H1 (cell line): ENCODE measurements around the gene SLC7A5. TPM values are rescaled to one million over a fixed set of nuclear protein-coding genes. Genes with fewer than 3 reads are reported as not detected.
"Not testable (repeated sequence)": the region's sequence is repeated elsewhere in the genome, so short reads cannot be mapped to it uniquely, and the experiment has no call there.

Experiments used
- CTCF ChIA-PET: fragments of 300-600 bp; sonication (Branson Sonifier 250); formaldehyde crosslinking; loops from one replicate; lab custom pipeline; 2021; ENCODE audit not compliant: partially characterized antibody; lab: Charles Lee
- POLR2A ChIA-PET: fragments of 300-600 bp; sonication (Branson Sonifier 250); formaldehyde crosslinking; loops from one replicate; lab custom pipeline; 2021; ENCODE audit warnings: inconsistent platforms; ENCODE audit not compliant: partially characterized antibody; lab: Charles Lee
- DNase-seq, 2 experiments: peaks; one replicate each; pipeline versions ENCODE4 v3.0.0 to v3.0.0-alpha.2; 2010 to 2022; ENCODE audit warnings: low spot score in 2 of 2, low read depth in 1 of 2, mixed read lengths in 1 of 2
- FAIRE-seq: peaks from 2 replicates; lab custom pipeline; 2011; peaks lifted over from hg19 to GRCh38; lab: Jason Lieb, UNC
- H2AFZ ChIP-seq: 2 replicates; pipeline ENCODE4 v1.8.1; 2012; ENCODE audit warnings: low read length, inconsistent platforms
- H2AK5ac ChIP-seq: 2 replicates; pipeline ENCODE4 v1.6.1; 2013; ENCODE audit warnings: low read depth, low read length
- H2BK120ac ChIP-seq: replicated peaks from 2 replicates; pipeline ENCODE3; 2013; ENCODE audit warnings: low read depth, low read length, inconsistent platforms
- H2BK12ac ChIP-seq: 2 replicates; pipeline ENCODE4 v1.6.1; 2013; ENCODE audit warnings: low read depth, low read length
- H2BK15ac ChIP-seq: 2 replicates; pipeline ENCODE4 v1.6.1; 2013; ENCODE audit warnings: low read length
- H2BK20ac ChIP-seq: 2 replicates; pipeline ENCODE4 v1.6.1; 2013; ENCODE audit warnings: low read length
- H2BK5ac ChIP-seq: 2 replicates; pipeline ENCODE4 v1.6.1; 2013; ENCODE audit warnings: low read depth, low read length
- H3K14ac ChIP-seq: 2 replicates; pipeline ENCODE4 v1.6.1; 2013; ENCODE audit warnings: inconsistent platforms; ENCODE audit not compliant: insufficient read length
- H3K18ac ChIP-seq: 2 replicates; pipeline ENCODE4 v1.6.1; 2013; ENCODE audit warnings: low read length; ENCODE audit errors: extremely low read depth
- H3K23ac ChIP-seq: 2 replicates; pipeline ENCODE4 v1.6.1; 2013; ENCODE audit warnings: inconsistent platforms; ENCODE audit not compliant: insufficient read length
- H3K23me2 ChIP-seq: 2 replicates; pipeline ENCODE4 v1.6.1; 2013; ENCODE audit warnings: low read depth, low read length
- H3K27ac ChIP-seq: 2 replicates; pipeline ENCODE4 v1.6.1; 2011; ENCODE audit warnings: low read depth, low read length, inconsistent platforms
- H3K27me3 ChIP-seq, 4 experiments: replicated peaks in 1 of 4; 1 replicate in 1 of 4; 2 replicates in 3 of 4; pipeline versions ENCODE4 v1.6.1 to v1.8.1; 2011 to 2013; ENCODE audit warnings: low read length in 3 of 4, mild to moderate bottlenecking in 3 of 4, inconsistent platforms in 2 of 4, mixed read lengths in 2 of 4, moderate library complexity in 1 of 4; ENCODE audit not compliant: control insufficient read depth in 3 of 4, insufficient read depth in 3 of 4; ENCODE audit errors: extremely low read depth in 1 of 4
- H3K36me3 ChIP-seq, 4 experiments: 2 replicates each; pipeline versions ENCODE4 v1.6.1 to v1.8.1; 2011 to 2013; ENCODE audit warnings: mild to moderate bottlenecking in 4 of 4, low read length in 3 of 4, moderate library complexity in 2 of 4, control low read depth in 1 of 4, inconsistent platforms in 1 of 4; ENCODE audit not compliant: insufficient read depth in 4 of 4, control insufficient read depth in 2 of 4
- H3K4ac ChIP-seq: replicated peaks from 2 replicates; pipeline ENCODE3; 2013; ENCODE audit warnings: low read length, low read depth, mixed read lengths, inconsistent platforms; ENCODE audit not compliant: insufficient read length
- H3K4me1 ChIP-seq, 4 experiments: replicated peaks in 1 of 4; 1 replicate in 1 of 4; 2 replicates in 3 of 4; pipeline versions ENCODE4 v1.6.1 to v1.8.1; 2011 to 2013; ENCODE audit warnings: low read length in 3 of 4, inconsistent platforms in 2 of 4, mixed read lengths in 1 of 4; ENCODE audit not compliant: insufficient read depth in 4 of 4, control insufficient read depth in 3 of 4
- H3K4me2 ChIP-seq, 2 experiments: 2 replicates each; pipeline versions ENCODE4 v1.6.1 to v1.8.1; 2011 to 2013; ENCODE audit warnings: low read depth in 2 of 2, low read length in 2 of 2, control low read depth in 1 of 2, inconsistent platforms in 1 of 2, mild to moderate bottlenecking in 1 of 2; ENCODE audit not compliant: insufficient read depth in 1 of 2
- H3K4me3 ChIP-seq, 4 experiments: fragments of 200-600, 300-600 bp in 1 of 4; sonication (generic), shearing (Covaris generic), sonication (Bioruptor Twin) in 1 of 4; 2 replicates each; pipeline versions ENCODE4 v1.5.1 to v1.8.1; 2011 to 2016; ENCODE audit warnings: low read length in 4 of 4, low read depth in 3 of 4, control low read depth in 2 of 4, inconsistent platforms in 2 of 4, mild to moderate bottlenecking in 2 of 4, mixed read lengths in 1 of 4, moderate library complexity in 1 of 4; ENCODE audit not compliant: insufficient read depth in 2 of 4; ENCODE audit errors: extremely low read depth in 1 of 4
- H3K56ac ChIP-seq: replicated peaks from 2 replicates; pipeline ENCODE3; 2013; ENCODE audit warnings: low read depth, mild to moderate bottlenecking, mixed read lengths, low read length, inconsistent platforms; ENCODE audit not compliant: insufficient read length
- H3K79me1 ChIP-seq: 2 replicates; pipeline ENCODE4 v1.6.1; 2013; ENCODE audit warnings: low read depth, low read length, control low read depth
- H3K79me2 ChIP-seq, 2 experiments: 2 replicates each; pipeline versions ENCODE4 v1.6.1 to v1.8.1; 2012 to 2013; ENCODE audit warnings: low read length in 2 of 2, mild to moderate bottlenecking in 2 of 2, inconsistent platforms in 1 of 2; ENCODE audit not compliant: insufficient read depth in 2 of 2, control insufficient read depth in 1 of 2
- H3K9ac ChIP-seq, 4 experiments: replicated peaks in 1 of 4; 1 replicate in 1 of 4; 2 replicates in 3 of 4; pipeline versions ENCODE4 v1.6.1 to v1.8.1; 2011 to 2013; ENCODE audit warnings: low read depth in 3 of 4, low read length in 3 of 4, control low read depth in 2 of 4, mild to moderate bottlenecking in 2 of 4, moderate library complexity in 2 of 4, inconsistent platforms in 1 of 4; ENCODE audit errors: extremely low read depth in 1 of 4
- H3K9me3 ChIP-seq, 2 experiments: 2 replicates each; pipeline versions ENCODE4 v1.6.1 to v1.8.1; 2012 to 2013; ENCODE audit warnings: mild to moderate bottlenecking in 2 of 2, moderate library complexity in 2 of 2, control low read depth in 1 of 2, inconsistent platforms in 1 of 2, low read depth in 1 of 2, low read length in 1 of 2, mixed read lengths in 1 of 2; ENCODE audit not compliant: insufficient read depth in 2 of 2
- H4K20me1 ChIP-seq, 2 experiments: replicated peaks in 1 of 2; 2 replicates each; pipeline versions ENCODE3 to v1.8.1; 2011 to 2013; ENCODE audit warnings: inconsistent platforms in 2 of 2, low read length in 2 of 2, mild to moderate bottlenecking in 1 of 2; ENCODE audit not compliant: insufficient read depth in 2 of 2, control insufficient read depth in 1 of 2
- H4K5ac ChIP-seq: 2 replicates; pipeline ENCODE4 v1.6.1; 2013; ENCODE audit warnings: low read length, low read depth, mixed read lengths, inconsistent platforms; ENCODE audit not compliant: insufficient read length
- H4K8ac ChIP-seq: 2 replicates; pipeline ENCODE4 v1.8.0; 2013; ENCODE audit warnings: mild to moderate bottlenecking, moderate library complexity, low read length, inconsistent platforms; ENCODE audit not compliant: insufficient read depth; ENCODE audit errors: extremely low read depth
- H4K91ac ChIP-seq: replicated peaks from 2 replicates; pipeline ENCODE3; 2013; ENCODE audit warnings: low read length, mixed read lengths, inconsistent platforms; ENCODE audit not compliant: insufficient read length
- WGBS, 2 experiments: shearing (Covaris generic) in 1 of 2; methylation state at CpG; one replicate each; pipeline versions ENCODE4 v1.1.6 to v1.1.7; 2013 to 2015; ENCODE audit warnings: low lambda C conversion rate in 2 of 2, mixed read lengths in 2 of 2, inconsistent platforms in 1 of 2, low coverage in 1 of 2, missing lambda C conversion rate in 1 of 2; ENCODE audit not compliant: insufficient replicate concordance in 2 of 2, insufficient coverage in 1 of 2, insufficient read length in 1 of 2; ENCODE audit errors: extremely low coverage in 1 of 2, missing lambda C conversion rate in 1 of 2; 5-methylcytosine and 5-hydroxymethylcytosine counted together
- polyA plus RNA-seq, 7 experiments: library from polyadenylated mRNA; depleted of rRNA in 3 of 7; stranded (reverse) in 5 of 7; unstranded in 2 of 7; fragments of >200 nt in 5 of 7; fragments of 200-250 nt in 2 of 7; gene quantifications; 1 replicate in 5 of 7; 2 replicates in 1 of 7; 4 replicates in 1 of 7; pipeline versions ENCODE4 v1.2.1 to v1.2.3, GENCODE V29; 2011 to 2013; ENCODE audit warnings: missing spikeins in 2 of 7, mixed read lengths in 2 of 7
- total RNA-seq: library from RNA; stranded (reverse); fragmentation: NEBNext Ultra II Directional; extraction: Animal tissue kit (Norgen Biotek cat#: 25700); gene quantifications from 2 replicates; pipeline ENCODE4 v1.2.1, GENCODE V29; 2021
- TF ChIP-seq, protein P1 (sequence below), 3 experiments: IDR thresholded peaks; 1 replicate in 2 of 3; 2 replicates in 1 of 3; pipeline versions ENCODE4 v1.5.1 to v1.6.1; 2011; ENCODE audit warnings: low read length in 3 of 3, mild to moderate bottlenecking in 3 of 3, inconsistent platforms in 2 of 3, low read depth in 1 of 3, moderate library complexity in 1 of 3; ENCODE audit not compliant: insufficient read depth in 1 of 3; ENCODE audit errors: control extremely low read depth in 1 of 3

The SLC7A5 gene
- total and polyA plus RNA-seq, 2 of the 8 experiments (the other 6 are each of a cell fraction or from before 2014, with no cell fraction given) = 68.2 to 341 TPM

DNA sequence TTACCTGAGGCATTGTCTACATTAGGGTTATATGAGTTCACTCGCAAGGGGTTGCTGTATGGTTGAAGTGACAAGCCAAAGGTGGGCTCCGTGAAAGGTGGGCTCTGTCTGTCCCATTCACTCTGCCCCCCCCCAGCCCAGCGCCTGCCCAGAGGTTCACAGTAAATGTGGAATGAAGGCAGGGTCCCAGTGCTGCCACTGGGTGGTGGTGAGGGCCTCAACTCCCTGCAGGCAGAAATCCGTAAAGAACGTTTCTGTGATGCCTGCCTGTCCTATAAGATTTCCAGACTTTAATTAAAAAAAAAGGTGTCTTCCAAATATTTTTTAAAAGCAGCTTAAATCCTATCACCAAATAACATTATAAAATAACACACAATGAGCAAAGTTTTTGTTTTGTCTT lies 35.7 kb upstream of the SLC7A5 start:
- not testable (repeated sequence) for H4K91ac ChIP-seq, H3K27ac ChIP-seq, H2AK5ac ChIP-seq, H3K56ac ChIP-seq, FAIRE-seq, H2BK12ac ChIP-seq, H3K18ac ChIP-seq, H3K9me3 ChIP-seq, H2BK20ac ChIP-seq, H3K79me2 ChIP-seq, H3K4me1 ChIP-seq, H3K23ac ChIP-seq, H2BK5ac ChIP-seq, H3K4me3 ChIP-seq, H3K9ac ChIP-seq, H2AFZ ChIP-seq, H3K14ac ChIP-seq, H2BK15ac ChIP-seq, H3K4ac ChIP-seq, H3K23me2 ChIP-seq, H3K79me1 ChIP-seq, H4K8ac ChIP-seq, H2BK120ac ChIP-seq, DNase-seq, H3K36me3 ChIP-seq, H3K4me2 ChIP-seq, H3K27me3 ChIP-seq, H4K5ac ChIP-seq, H4K20me1 ChIP-seq
- 77% methylated on average over 4 of the region's 5 CpGs; no CpG with 5 or more reads in 1 of the 2 experiments for WGBS, 2 experiments
- ChIA-PET CTCF (interaction anchor here (0.8 to 5.4 kb wide), 12 partner anchors 9 to 136 kb away, joined by 3 to 44 read pairs (median 6); no protein-coding TSS in a partner anchor), POLR2A (interaction anchor here (0.6 to 1.2 kb wide), 3 partner anchors 38 to 95 kb away, joined by 3 read pairs; no protein-coding TSS in a partner anchor)
- TF ChIP-seq, protein P1, sequence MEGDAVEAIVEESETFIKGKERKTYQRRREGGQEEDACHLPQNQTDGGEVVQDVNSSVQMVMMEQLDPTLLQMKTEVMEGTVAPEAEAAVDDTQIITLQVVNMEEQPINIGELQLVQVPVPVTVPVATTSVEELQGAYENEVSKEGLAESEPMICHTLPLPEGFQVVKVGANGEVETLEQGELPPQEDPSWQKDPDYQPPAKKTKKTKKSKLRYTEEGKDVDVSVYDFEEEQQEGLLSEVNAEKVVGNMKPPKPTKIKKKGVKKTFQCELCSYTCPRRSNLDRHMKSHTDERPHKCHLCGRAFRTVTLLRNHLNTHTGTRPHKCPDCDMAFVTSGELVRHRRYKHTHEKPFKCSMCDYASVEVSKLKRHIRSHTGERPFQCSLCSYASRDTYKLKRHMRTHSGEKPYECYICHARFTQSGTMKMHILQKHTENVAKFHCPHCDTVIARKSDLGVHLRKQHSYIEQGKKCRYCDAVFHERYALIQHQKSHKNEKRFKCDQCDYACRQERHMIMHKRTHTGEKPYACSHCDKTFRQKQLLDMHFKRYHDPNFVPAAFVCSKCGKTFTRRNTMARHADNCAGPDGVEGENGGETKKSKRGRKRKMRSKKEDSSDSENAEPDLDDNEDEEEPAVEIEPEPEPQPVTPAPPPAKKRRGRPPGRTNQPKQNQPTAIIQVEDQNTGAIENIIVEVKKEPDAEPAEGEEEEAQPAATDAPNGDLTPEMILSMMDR (IDR thresholded peaks at IDR 0.05; ENCODE audit: control extremely low read depth in 1 of 3, insufficient read depth in 1 of 3, low read depth in 1 of 3, low read length in 3 of 3) = peak in 2 of 3 experiments; percentile 2 to 12; a peak in 2 of 4 replicates
